Astrocyte (in vitro differentiated cells and primary cell): Measurements from ENCODE around the gene CFAP97D2.

Experiments used
- CTCF ChIP-seq: IDR thresholded peaks from 2 replicates; pipeline ENCODE4 v1.5.1; 2011; ENCODE audit warnings: low read depth, mild to moderate bottlenecking, inconsistent platforms, low read length, moderate library complexity; ENCODE audit not compliant: insufficient read depth
- EZH2 ChIP-seq: IDR thresholded peaks from 2 replicates; pipeline ENCODE4 v1.6.1; 2012; ENCODE audit warnings: mild to moderate bottlenecking, low read length, inconsistent platforms; ENCODE audit not compliant: insufficient read depth

GRCh38 chr13:114134111-114134943 lies 44.7 kb upstream of the CFAP97D2 start:
- TF ChIP-seq EZH2 (no peak), CTCF (no peak)
